ENCODE data around the gene ITGB1. TPM values are rescaled to one million over a fixed set of nuclear protein-coding genes. Genes with fewer than 3 reads are reported as not detected.

Gene ITGB1
- total and polyA plus RNA-seq, 2 experiments from 2014 or later = 3,297 to 5,235 TPM

DNA sequence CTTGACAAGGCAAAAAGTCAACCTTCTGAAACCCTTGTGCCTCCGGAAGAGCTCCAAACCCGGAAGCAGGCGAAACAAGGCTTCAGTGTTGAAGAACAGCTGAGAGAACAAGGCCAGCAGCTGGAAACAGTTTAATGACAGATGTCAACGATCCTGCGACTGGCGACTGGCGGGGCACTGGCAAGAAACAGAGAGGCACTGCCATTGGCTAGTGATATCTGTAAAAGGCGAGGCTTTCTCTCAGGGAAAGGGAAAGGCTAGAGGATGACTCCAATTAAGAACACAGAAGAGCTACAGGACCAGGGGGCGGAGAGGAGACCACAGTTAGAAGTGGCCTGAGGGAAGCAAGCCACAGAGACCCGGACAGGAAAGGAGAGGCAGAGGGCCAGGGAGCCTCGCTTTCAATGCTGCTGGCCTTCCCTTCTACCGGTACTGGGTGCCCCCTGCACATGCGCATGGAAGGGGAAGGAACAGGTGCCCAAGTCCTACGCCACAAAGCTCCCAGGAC is 19.4 kb downstream of the ITGB1 start:
- peak overlapping the region; percentile 64 for H3K4me2 ChIP-seq (ENCODE audit: unreplicated experiment)
- peak; percentile 44 for DNase-seq
- no peaks in the 10 kb centered on the region for H3K9me2 ChIP-seq (ENCODE audit: insufficient read depth)
- H3F3A ChIP-seq (ENCODE audit: insufficient read depth) = peaks cover 90% of the 10 kb centered on the region
- H3K27me3 ChIP-seq (replicated peaks; ENCODE audit: insufficient read depth) = no peaks in the 10 kb centered on the region
- no peak overlapping the region for H2AFZ ChIP-seq
- peaks cover 36% of the 10 kb centered on the region for H3K36me3 ChIP-seq (ENCODE audit: low read depth)
- TF ChIP-seq EZH2 (IDR thresholded peaks at IDR 0.05; ENCODE audit: insufficient read depth, poor library complexity, severe bottlenecking) = no peak
- TF ChIP-seq EZH2phosphoT487 (IDR thresholded peaks at IDR 0.05; ENCODE audit: insufficient read depth, low read depth) = no peak
- in situ Hi-C loops (cut with MboI) = no loop called here
- no peaks in the 10 kb centered on the region for H3K9me3 ChIP-seq (ENCODE audit: low read depth)
- peaks cover 73% of the 10 kb centered on the region for H4K20me1 ChIP-seq (ENCODE audit: insufficient read depth)
- peaks cover 100% of the 10 kb centered on the region for H3K79me2 ChIP-seq (ENCODE audit: insufficient read depth)
- peak overlapping the region; percentile 30 for H3K4me3 ChIP-seq
- H3K4me1 ChIP-seq (ENCODE audit: insufficient read depth) = peaks cover 86% of the 10 kb centered on the region
- H3K27ac ChIP-seq = peak overlapping the region; percentile 67
- 16 to 17% methylated on average over 14 of the region's 14 CpGs for WGBS, 2 experiments (ENCODE audit: low coverage in 1 of 2, low lambda C conversion rate in 2 of 2, missing lambda C conversion rate in 2 of 2)
- H3K9ac ChIP-seq = peak overlapping the region; percentile 15; the same call in 1 of the 2 replicates

DNA sequence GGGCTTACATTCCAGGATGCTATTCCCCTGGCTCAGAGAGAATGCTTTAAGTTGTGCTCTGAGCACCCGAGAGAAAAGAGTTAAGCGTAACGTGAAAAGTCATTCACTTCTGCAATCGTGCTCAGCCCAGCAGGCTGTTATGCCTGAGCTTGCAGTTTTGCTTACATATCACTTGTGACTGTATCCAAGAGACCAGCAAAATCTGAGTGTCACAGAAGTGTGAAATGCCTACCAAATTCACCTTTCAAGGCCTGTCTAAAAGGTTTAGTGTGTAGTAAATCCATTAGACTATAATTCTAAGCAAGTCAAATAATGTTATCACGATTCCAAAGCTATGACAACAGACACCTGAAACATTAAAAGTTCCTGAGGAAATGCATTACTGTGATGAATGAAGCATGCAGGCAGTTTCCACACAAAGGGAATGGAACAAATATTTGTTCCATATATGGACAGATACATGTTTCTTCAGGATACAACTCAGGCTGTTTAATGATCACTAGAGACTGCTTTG is 20.1 kb downstream of the ITGB1 start:
- Histone ChIP-seq H2AFZ (no peak overlapping the region), H4K20me1 (ENCODE audit: insufficient read depth) (peaks cover 67% of the 10 kb centered on the region), H3K4me2 (ENCODE audit: unreplicated experiment) (peak overlapping the region; percentile 64), H3K9me3 (ENCODE audit: low read depth) (no peaks in the 10 kb centered on the region), H3K79me2 (ENCODE audit: insufficient read depth) (peaks cover 100% of the 10 kb centered on the region), H3K9me2 (ENCODE audit: insufficient read depth) (no peaks in the 10 kb centered on the region), H3K27me3 (replicated peaks; ENCODE audit: insufficient read depth) (no peaks in the 10 kb centered on the region), H3F3A (ENCODE audit: insufficient read depth) (peaks cover 90% of the 10 kb centered on the region), H3K36me3 (ENCODE audit: low read depth) (peaks cover 42% of the 10 kb centered on the region), H3K9ac (peak overlapping the region; percentile 15), H3K4me1 (ENCODE audit: insufficient read depth) (peaks cover 82% of the 10 kb centered on the region), H3K27ac (peak overlapping the region; percentile 67), H3K4me3 (peak overlapping the region; percentile 30)
- in situ Hi-C loops (cut with MboI) = no loop called here
- TF ChIP-seq EZH2 (IDR thresholded peaks at IDR 0.05; ENCODE audit: insufficient read depth, poor library complexity, severe bottlenecking) = no peak
- TF ChIP-seq EZH2phosphoT487 (IDR thresholded peaks at IDR 0.05; ENCODE audit: insufficient read depth, low read depth) = no peak
- WGBS, 2 experiments (ENCODE audit: low coverage in 1 of 2, low lambda C conversion rate in 2 of 2, missing lambda C conversion rate in 2 of 2) = 4 to 8% methylated on average over 5 of the region's 5 CpGs
- peak; percentile 78 for DNase-seq

DNA sequence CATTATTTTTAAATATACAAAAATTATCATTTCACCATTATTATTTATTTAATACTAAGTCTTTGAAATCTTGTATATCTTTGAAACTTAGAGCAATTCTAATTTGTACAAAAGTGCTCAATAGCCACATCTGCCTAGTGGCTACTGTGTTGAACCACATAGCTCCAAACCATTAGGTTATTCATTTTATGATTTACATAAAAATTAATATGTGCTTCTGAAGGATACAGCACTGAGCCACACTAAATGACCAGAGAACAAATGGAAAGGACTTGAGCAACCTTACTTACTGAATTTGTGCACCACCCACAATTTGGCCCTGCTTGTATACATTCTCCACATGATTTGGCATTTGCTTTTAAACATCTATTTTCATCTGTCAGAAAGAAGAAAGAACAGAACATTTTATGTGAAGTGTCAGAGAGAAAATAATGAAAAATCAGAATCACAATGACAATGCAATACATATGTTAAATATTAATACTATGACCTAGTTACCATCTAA is 25.8 kb downstream of the ITGB1 start:
- no peak for DNase-seq
- H3K27me3 ChIP-seq (replicated peaks; ENCODE audit: insufficient read depth) = no peaks in the 10 kb centered on the region
- H3K9me3 ChIP-seq (ENCODE audit: low read depth) = no peaks in the 10 kb centered on the region
- H3K4me2 ChIP-seq (ENCODE audit: unreplicated experiment) = no peak overlapping the region
- peaks cover 80% of the 10 kb centered on the region for H3K36me3 ChIP-seq (ENCODE audit: low read depth)
- H3K27ac ChIP-seq = peak overlapping the region; percentile 67
- H4K20me1 ChIP-seq (ENCODE audit: insufficient read depth) = peaks cover 38% of the 10 kb centered on the region
- peaks cover 95% of the 10 kb centered on the region for H3F3A ChIP-seq (ENCODE audit: insufficient read depth)
- H3K4me3 ChIP-seq = no peak overlapping the region
- no peaks in the 10 kb centered on the region for H3K9me2 ChIP-seq (ENCODE audit: insufficient read depth)
- in situ Hi-C loops (cut with MboI) = no loop called here
- peaks cover 100% of the 10 kb centered on the region for H3K79me2 ChIP-seq (ENCODE audit: insufficient read depth)
- peaks cover 30% of the 10 kb centered on the region for H3K4me1 ChIP-seq (ENCODE audit: insufficient read depth)
- TF ChIP-seq EZH2phosphoT487 (IDR thresholded peaks at IDR 0.05; ENCODE audit: insufficient read depth, low read depth) (no peak), EZH2 (IDR thresholded peaks at IDR 0.05; ENCODE audit: insufficient read depth, poor library complexity, severe bottlenecking) (no peak)
- H2AFZ ChIP-seq = no peak overlapping the region
- no peak overlapping the region for H3K9ac ChIP-seq

GRCh38 chr10:32931593-32931992 is 26.4 kb downstream of the ITGB1 start:
- Histone ChIP-seq H3K27ac (peak overlapping the region; percentile 10; the same call in 1 of the 2 replicates), H3K4me3 (no peak overlapping the region), H2AFZ (no peak overlapping the region), H3K9me3 (ENCODE audit: low read depth) (no peaks in the 10 kb centered on the region), H3K4me2 (ENCODE audit: unreplicated experiment) (no peak overlapping the region), H4K20me1 (ENCODE audit: insufficient read depth) (peaks cover 33% of the 10 kb centered on the region), H3F3A (ENCODE audit: insufficient read depth) (peaks cover 95% of the 10 kb centered on the region), H3K27me3 (replicated peaks; ENCODE audit: insufficient read depth) (no peaks in the 10 kb centered on the region), H3K79me2 (ENCODE audit: insufficient read depth) (peaks cover 100% of the 10 kb centered on the region), H3K4me1 (ENCODE audit: insufficient read depth) (peaks cover 23% of the 10 kb centered on the region), H3K9ac (no peak overlapping the region), H3K9me2 (ENCODE audit: insufficient read depth) (no peaks in the 10 kb centered on the region), H3K36me3 (ENCODE audit: low read depth) (peaks cover 87% of the 10 kb centered on the region)
- DNase-seq = no peak
- TF ChIP-seq EZH2 (IDR thresholded peaks at IDR 0.05; ENCODE audit: insufficient read depth, poor library complexity, severe bottlenecking) (no peak), EZH2phosphoT487 (IDR thresholded peaks at IDR 0.05; ENCODE audit: insufficient read depth, low read depth) (no peak)
- in situ Hi-C loops (cut with MboI) = no loop called here
- WGBS, 2 experiments (ENCODE audit: low coverage in 1 of 2, low lambda C conversion rate in 2 of 2, missing lambda C conversion rate in 2 of 2) = 95 to 100% methylated on average over 1 of the region's 1 CpG
